MCF 10A (cell line): Measurements from ENCODE around the gene OLFM1. TPM values are rescaled to one million over a fixed set of nuclear protein-coding genes. Genes with fewer than 3 reads are reported as not detected.

Experiments used
- BruUV-seq: library from RNA; stranded (reverse); fragments of 400-500 nt; replicated peaks from 2 replicates; lab custom pipeline; 2021; lab: Mats Ljungman, UMichigan
- CTCF ChIA-PET: fragments of 300-600 bp; sonication (Branson Sonifier 250); formaldehyde crosslinking; extraction: SDS; loops from one replicate; lab custom pipeline; 2021; ENCODE audit warnings: antibody characterized with exemption, inconsistent platforms; lab: Yijun Ruan, JAX
- POLR2A ChIA-PET: fragments of 300-600, 350-650 bp; sonication (Branson Sonifier 250); formaldehyde crosslinking; extraction: SDS; loops from one replicate; lab custom pipeline; 2020; ENCODE audit warnings: antibody characterized with exemption, inconsistent platforms; lab: Yijun Ruan, JAX
- DNase-seq: peaks from one replicate; pipeline ENCODE4 v3.0.0-alpha.2; 2018; ENCODE audit not compliant: unreplicated experiment
- H3K27ac Mint-ChIP-seq: one replicate; pipeline ENCODE4 v1.8.0; 2022; ENCODE audit warnings: mild to moderate bottlenecking, low read depth, mixed read lengths; ENCODE audit not compliant: unreplicated experiment
- H3K27me3 Mint-ChIP-seq: one replicate; pipeline ENCODE4 v1.8.0; 2022; ENCODE audit warnings: mixed read lengths; ENCODE audit not compliant: insufficient read depth, unreplicated experiment
- H3K36me3 Mint-ChIP-seq: one replicate; pipeline ENCODE4 v1.8.0; 2022; ENCODE audit warnings: mild to moderate bottlenecking, moderate library complexity, mixed read lengths; ENCODE audit not compliant: insufficient read depth, unreplicated experiment
- H3K4me1 Mint-ChIP-seq: one replicate; pipeline ENCODE4 v1.8.0; 2022; ENCODE audit warnings: mixed read lengths; ENCODE audit not compliant: insufficient read depth, unreplicated experiment
- H3K4me3 Mint-ChIP-seq: one replicate; pipeline ENCODE4 v1.8.0; 2022; ENCODE audit warnings: mild to moderate bottlenecking, moderate library complexity, mixed read lengths; ENCODE audit not compliant: unreplicated experiment
- H3K9me3 Mint-ChIP-seq: one replicate; pipeline ENCODE4 v1.8.0; 2022; ENCODE audit warnings: mixed read lengths; ENCODE audit not compliant: unreplicated experiment
- intact Hi-C: fragments of 100-400 bp; cut with micrococcal nuclease; formaldehyde crosslinking; loops from 2 replicates; pipeline ENCODE4 v1.14.1; 2022
- total RNA-seq: library from RNA; stranded (reverse); gene quantifications from 2 replicates; pipeline ENCODE4 v1.2.3, GENCODE V29; 2022
- TF ChIP-seq, protein P1 (sequence below): fragments of 200-600 bp; IDR thresholded peaks from one replicate; pipeline ENCODE4 v1.8.0; 2022; ENCODE audit warnings: antibody characterized with exemption, mild to moderate bottlenecking; ENCODE audit not compliant: unreplicated experiment

OLFM1 gene
- total RNA-seq, 1 experiment from 2014 or later = not detected

GRCh38 chr9:135068776-135069415 is 18.6 kb upstream of the OLFM1 start:
- BruUV-seq = no TSS peak
- intact Hi-C loops = no loop called here
- peaks cover 12% of the 10 kb centered on the region for H3K9me3 Mint-ChIP-seq
- no peak for DNase-seq
- H3K27ac Mint-ChIP-seq = no peak overlapping the region
- TF ChIP-seq, protein P1, sequence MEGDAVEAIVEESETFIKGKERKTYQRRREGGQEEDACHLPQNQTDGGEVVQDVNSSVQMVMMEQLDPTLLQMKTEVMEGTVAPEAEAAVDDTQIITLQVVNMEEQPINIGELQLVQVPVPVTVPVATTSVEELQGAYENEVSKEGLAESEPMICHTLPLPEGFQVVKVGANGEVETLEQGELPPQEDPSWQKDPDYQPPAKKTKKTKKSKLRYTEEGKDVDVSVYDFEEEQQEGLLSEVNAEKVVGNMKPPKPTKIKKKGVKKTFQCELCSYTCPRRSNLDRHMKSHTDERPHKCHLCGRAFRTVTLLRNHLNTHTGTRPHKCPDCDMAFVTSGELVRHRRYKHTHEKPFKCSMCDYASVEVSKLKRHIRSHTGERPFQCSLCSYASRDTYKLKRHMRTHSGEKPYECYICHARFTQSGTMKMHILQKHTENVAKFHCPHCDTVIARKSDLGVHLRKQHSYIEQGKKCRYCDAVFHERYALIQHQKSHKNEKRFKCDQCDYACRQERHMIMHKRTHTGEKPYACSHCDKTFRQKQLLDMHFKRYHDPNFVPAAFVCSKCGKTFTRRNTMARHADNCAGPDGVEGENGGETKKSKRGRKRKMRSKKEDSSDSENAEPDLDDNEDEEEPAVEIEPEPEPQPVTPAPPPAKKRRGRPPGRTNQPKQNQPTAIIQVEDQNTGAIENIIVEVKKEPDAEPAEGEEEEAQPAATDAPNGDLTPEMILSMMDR = no peak
- ChIA-PET CTCF (interaction anchor here (0.7 to 1.1 kb wide), 2 partner anchors 16 to 21 kb away, joined by 3 to 4 read pairs; no protein-coding TSS in a partner anchor), POLR2A (no interaction called here)
- peaks cover 52% of the 10 kb centered on the region for H3K27me3 Mint-ChIP-seq
- no peak overlapping the region for H3K4me3 Mint-ChIP-seq
- H3K36me3 Mint-ChIP-seq = no peaks in the 10 kb centered on the region
- H3K4me1 Mint-ChIP-seq = no peaks in the 10 kb centered on the region

DNA sequence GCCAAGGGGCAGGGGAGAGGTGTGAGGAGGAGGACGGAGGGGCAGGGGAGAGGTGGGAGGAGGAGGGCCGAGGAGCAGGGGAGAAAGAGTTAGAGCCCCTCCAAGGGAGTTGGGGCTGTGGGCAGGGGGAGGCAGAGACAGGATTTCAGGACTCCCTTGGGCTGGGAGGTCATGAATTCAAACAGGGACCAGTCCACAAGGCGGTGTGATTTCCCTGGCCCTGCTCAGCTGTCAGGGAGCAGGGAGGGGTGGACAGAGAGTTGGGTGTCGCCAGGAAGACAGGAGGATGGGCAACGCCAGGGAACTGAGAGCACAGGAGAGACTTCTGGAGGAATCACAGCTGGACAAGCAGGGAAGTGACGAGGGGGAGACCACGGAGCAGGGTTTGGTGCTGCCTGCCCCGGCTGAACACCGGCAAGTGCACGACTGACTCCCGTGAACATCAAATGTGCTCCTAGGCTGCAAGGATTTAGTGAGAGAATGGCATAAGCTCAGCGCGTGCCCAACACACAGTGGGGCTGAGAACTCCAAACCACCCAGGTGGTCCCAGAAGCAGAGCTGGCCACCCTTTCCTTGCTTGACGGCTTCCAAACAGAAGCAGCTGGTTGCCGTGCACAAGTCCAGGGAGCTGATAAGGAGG is 17.8 kb upstream of the OLFM1 start:
- no peaks in the 10 kb centered on the region for H3K36me3 Mint-ChIP-seq
- TF ChIP-seq, protein P1 = no peak
- no peak overlapping the region for H3K4me3 Mint-ChIP-seq
- no peak for DNase-seq
- no peak overlapping the region for H3K27ac Mint-ChIP-seq
- H3K4me1 Mint-ChIP-seq = no peaks in the 10 kb centered on the region
- ChIA-PET POLR2A (no interaction called here), CTCF (no interaction called here)
- H3K27me3 Mint-ChIP-seq = peaks cover 52% of the 10 kb centered on the region
- BruUV-seq = no TSS peak
- peaks cover 12% of the 10 kb centered on the region for H3K9me3 Mint-ChIP-seq
- intact Hi-C loops = no loop called here

DNA sequence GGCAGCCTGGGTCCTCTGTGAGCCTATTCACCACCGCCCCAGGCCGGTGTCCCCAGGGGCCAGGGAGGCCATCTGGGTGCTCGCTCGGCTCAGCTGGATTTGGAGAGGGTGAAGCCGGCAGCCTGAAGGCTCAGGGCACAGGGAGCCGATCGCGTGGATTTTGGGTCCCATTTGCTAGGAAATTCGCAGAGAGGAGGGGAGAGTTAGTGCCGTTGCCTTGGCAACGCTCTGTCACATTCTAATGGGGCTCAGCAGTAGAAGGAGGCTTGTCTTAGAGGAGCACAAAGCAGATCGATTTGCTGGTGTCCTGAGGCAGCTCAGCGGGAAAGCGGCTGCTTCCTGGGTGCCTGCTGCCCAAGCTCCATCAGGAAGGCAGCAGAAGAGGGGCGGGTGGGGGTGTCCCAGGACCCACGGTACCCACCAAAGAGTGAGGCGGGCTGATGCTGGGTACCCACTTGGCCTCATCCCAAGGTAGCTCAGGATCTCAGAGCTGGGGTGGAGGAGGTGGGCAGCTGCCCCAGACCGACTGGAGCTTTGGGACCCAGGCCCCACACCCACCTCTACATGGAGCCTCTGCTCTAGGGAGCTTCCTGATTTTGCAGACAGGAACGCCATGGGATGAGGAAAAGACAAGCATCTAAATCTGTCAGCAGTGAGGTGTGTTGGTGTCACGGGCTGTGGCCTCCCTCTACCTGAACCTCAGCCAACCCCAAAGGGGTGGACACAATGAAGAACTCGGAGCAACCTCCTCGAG is 17.1 kb upstream of the OLFM1 start:
- BruUV-seq = no TSS peak
- ChIA-PET CTCF (no interaction called here), POLR2A (no interaction called here)
- peaks cover 51% of the 10 kb centered on the region for H3K27me3 Mint-ChIP-seq
- H3K36me3 Mint-ChIP-seq = no peaks in the 10 kb centered on the region
- no peak overlapping the region for H3K4me3 Mint-ChIP-seq
- TF ChIP-seq, protein P1 = no peak
- no peaks in the 10 kb centered on the region for H3K4me1 Mint-ChIP-seq
- no peak overlapping the region for H3K27ac Mint-ChIP-seq
- H3K9me3 Mint-ChIP-seq = peaks cover 9% of the 10 kb centered on the region
- DNase-seq = no peak
- intact Hi-C loops = no loop called here
